Activated naive CD4-positive, alpha-beta T cell treated with anti-CD3 and anti-CD28 coated beads, Interleukin-2, amount 50 U/mL, for 72 hours (primary cell): ENCODE measurements around the gene ITPR2. TPM values are rescaled to one million over a fixed set of nuclear protein-coding genes. Genes with fewer than 3 reads are reported as not detected.

Experiments
- total RNA-seq, 2 donors: library from RNA; stranded (reverse); gene quantifications; one replicate each; pipeline ENCODE4 v1.2.3, GENCODE V29; 2022

Gene ITPR2
- total RNA-seq, 2 donors from 2014 or later: 44.6 to 46.1 TPM

Other genes starting within 250 kb of the ITPR2 start
- gene INTS13, start 104.8 kb upstream of the ITPR2 start, total RNA-seq: 10 to 100 TPM; 63.9 to 80.7 TPM
- 10 to 100 TPM; 52.4 to 52.7 TPM for gene FGFR1OP2, start 105.3 kb upstream of the ITPR2 start, total RNA-seq
- 10 to 100 TPM; 28.8 to 62.5 TPM for gene TM7SF3, start 181.2 kb upstream of the ITPR2 start, total RNA-seq
- gene MED21, start 189.4 kb upstream of the ITPR2 start, total RNA-seq: 10 to 100 TPM; 31.5 to 57.0 TPM
- gene C12orf71, start 249.4 kb upstream of the ITPR2 start, total RNA-seq: not detected